ENCODE measurements around the gene PRR35.
A peak's percentile ranks its signal among the peaks of the same experiment; 100 is the strongest.

PRR35 gene

GRCh38 chr16:540645-541340 is 19.4 kb upstream of the PRR35 start:
- DNase-seq, result no peak
- Histone ChIP-seq H3K27ac (no peak overlapping the region), H3K9me3 (no peaks in the 10 kb centered on the region), H3K4me3 (no peak overlapping the region), H3K4me1 (no peaks in the 10 kb centered on the region), H3K27me3 (no peaks in the 10 kb centered on the region), H3K36me3 (peaks cover 0 to 54% (median 5%) of the 10 kb centered on the region in 3 donors)
- intact Hi-C loops (cut with DNase I; ENCODE audit: low total_unique reads), result no loop called here
- no peak for TF ChIP-seq CTCF (IDR thresholded peaks at IDR 0.05)

- peaks cover 0 to 55% (median 11%) of the 10 kb centered on the region in 3 donors for H3K36me3 ChIP-seq
- no peaks in the 10 kb centered on the region for H3K27me3 ChIP-seq
- no peaks in the 10 kb centered on the region for H3K4me1 ChIP-seq
- no peaks in the 10 kb centered on the region for H3K9me3 ChIP-seq
- H3K4me3 ChIP-seq, result no peak overlapping the region
- no peak for DNase-seq
- intact Hi-C loops (cut with DNase I; ENCODE audit: low total_unique reads), result no loop called here
- H3K27ac ChIP-seq, result no peak overlapping the region
- TF ChIP-seq CTCF (IDR thresholded peaks at IDR 0.05), result no peak
These were observed 16.7 kb upstream of the PRR35 start for GRCh38 chr16:543301-544164.

- H3K27me3 ChIP-seq, result no peaks in the 10 kb centered on the region
- H3K36me3 ChIP-seq, result peaks cover 0 to 62% (median 21%) of the 10 kb centered on the region in 3 donors
- intact Hi-C loops (cut with DNase I; ENCODE audit: low total_unique reads), result no loop called here
- no peaks in the 10 kb centered on the region for H3K9me3 ChIP-seq
- no peak for TF ChIP-seq CTCF (IDR thresholded peaks at IDR 0.05)
- DNase-seq, result no peak
- no peak overlapping the region for H3K27ac ChIP-seq
- H3K4me1 ChIP-seq, result no peaks in the 10 kb centered on the region
- H3K4me3 ChIP-seq, result no peak overlapping the region
These were observed 15.7 kb upstream of the PRR35 start for GRCh38 chr16:544517-544916.

GRCh38 chr16:546909-547770 is 13.1 kb upstream of the PRR35 start:
- intact Hi-C loops (cut with DNase I; ENCODE audit: low total_unique reads), result no loop called here
- peak; percentile 22 to 26 for TF ChIP-seq CTCF (IDR thresholded peaks at IDR 0.05)
- DNase-seq, result peak in 1 of 2 donors; percentile 45
- no peaks in the 10 kb centered on the region for H3K9me3 ChIP-seq
- H3K4me3 ChIP-seq, result no peak overlapping the region
- no peak overlapping the region for H3K27ac ChIP-seq
- H3K36me3 ChIP-seq, result peaks cover 10 to 69% (median 36%) of the 10 kb centered on the region in 3 donors
- no peaks in the 10 kb centered on the region for H3K4me1 ChIP-seq
- H3K27me3 ChIP-seq, result no peaks in the 10 kb centered on the region

GRCh38 chr16:548586-548985 is 11.6 kb upstream of the PRR35 start:
- Histone ChIP-seq H3K4me1 (no peaks in the 10 kb centered on the region), H3K4me3 (no peak overlapping the region), H3K9me3 (no peaks in the 10 kb centered on the region), H3K27ac (no peak overlapping the region), H3K27me3 (no peaks in the 10 kb centered on the region), H3K36me3 (peaks cover 13 to 83% (median 49%) of the 10 kb centered on the region in 3 donors)
- no peak for TF ChIP-seq CTCF (IDR thresholded peaks at IDR 0.05)
- intact Hi-C loops (cut with DNase I; ENCODE audit: low total_unique reads), result no loop called here
- no peak for DNase-seq
